IPS DF 4.7 (cell line): Measurements from ENCODE around the gene STAC2.
"Not testable (repeated sequence)": the region's sequence is repeated elsewhere in the genome, so short reads cannot be mapped to it uniquely, and the experiment has no call there.

Source experiments
- DNase-seq: peaks from one replicate; pipeline ENCODE4 v3.0.0-alpha.2; 2013; ENCODE audit warnings: low spot score; ENCODE audit errors: extremely low read depth

Gene STAC2

DNA sequence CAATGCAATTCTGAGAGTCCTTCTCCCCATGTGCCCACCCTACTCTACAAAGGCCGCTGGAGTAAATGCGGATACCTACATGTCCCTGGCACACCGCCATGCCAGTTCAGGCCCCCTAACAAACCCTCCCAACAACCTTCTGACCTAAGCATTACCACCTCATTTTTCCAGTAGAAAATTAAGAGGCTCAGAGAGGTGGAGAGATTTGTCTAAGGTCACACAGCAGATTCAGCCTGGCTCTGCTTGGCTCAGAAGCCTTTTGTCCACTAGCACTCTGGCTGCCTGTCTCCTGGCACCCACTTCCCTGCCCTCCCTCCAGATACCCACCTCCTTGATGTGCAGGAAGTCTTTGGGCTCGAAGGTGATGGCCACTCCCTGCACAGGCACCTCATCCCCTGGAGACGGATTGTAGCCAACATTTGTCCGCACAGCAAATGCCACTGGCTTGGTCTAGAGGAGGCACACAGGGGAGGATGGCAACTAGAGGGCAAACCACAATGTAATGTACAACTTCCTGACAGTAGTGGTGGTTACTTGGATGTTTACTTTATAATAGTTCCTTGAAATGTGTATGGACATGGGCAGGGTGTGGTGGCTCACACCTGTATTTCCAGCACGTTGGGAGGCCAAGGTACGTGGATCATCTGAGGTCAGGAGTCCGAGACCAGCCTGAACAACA is 38.5 kb downstream of the STAC2 start:
- DNase-seq: no peak

DNA sequence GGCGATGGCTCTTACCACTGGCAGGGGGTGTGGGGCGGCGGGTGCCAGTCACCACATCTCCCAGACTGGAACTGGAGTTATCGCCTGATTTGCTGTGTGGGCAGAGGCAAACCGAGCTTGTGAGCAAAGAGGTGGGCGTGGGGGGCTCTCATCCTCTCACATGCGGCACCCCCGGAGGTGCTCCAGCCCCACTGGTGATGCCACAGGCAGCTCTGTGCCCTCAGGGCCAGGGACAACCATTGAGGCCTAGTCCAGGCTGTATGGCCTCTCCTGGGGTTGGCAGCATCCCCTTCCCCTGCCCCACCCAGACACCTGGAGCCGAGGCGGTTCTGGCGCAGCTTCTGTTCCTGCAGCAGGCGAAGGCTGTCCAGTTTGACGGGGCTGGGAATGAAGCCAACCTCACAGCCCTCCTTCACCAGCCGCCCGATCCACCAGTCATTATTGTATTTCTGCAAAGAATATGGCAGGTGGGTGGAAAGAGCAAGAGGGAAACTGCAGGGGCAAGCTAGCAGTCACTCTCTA is 39.2 kb downstream of the STAC2 start:
- DNase-seq: no peak

DNA sequence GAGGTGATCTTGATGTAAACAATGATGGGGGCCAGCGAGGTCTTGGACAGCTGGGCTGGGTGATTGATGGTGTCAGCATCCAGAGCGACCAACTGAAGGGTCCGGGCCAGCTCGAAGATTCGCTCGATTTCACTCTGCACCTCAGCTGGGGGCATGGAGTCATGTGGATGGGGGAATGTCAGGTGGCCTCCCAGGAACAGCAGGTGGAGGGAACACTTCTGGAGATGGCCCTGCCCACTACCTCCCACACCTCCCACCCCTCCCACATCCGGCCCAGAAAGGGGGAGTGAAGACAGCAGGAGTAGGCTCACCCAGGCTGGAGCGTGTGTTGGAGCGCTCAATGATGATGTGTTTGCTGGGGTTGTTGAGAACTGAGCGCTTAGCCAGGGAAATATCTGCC is 42.0 kb downstream of the STAC2 start:
- no peak for DNase-seq

DNA sequence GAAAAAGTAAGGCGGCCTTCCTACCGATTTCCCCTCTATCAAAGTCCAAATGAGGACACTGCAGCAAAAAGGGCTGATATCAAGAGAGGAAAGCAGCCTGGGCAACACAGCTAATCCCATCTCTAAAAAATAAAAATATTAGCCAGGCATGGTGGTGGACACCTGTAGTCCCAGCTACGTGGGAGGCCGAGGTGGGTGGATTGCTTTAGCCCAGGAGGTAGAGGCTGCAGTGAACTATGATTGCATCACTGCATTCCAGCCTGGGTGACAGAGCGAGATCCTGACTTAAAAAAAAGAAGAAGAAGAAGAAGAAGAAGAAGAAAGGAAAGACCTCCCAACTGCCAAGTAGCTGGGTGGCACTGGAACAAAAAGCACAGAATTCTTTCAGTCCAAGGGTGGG is 42.7 kb downstream of the STAC2 start:
- DNase-seq: no peak

DNA sequence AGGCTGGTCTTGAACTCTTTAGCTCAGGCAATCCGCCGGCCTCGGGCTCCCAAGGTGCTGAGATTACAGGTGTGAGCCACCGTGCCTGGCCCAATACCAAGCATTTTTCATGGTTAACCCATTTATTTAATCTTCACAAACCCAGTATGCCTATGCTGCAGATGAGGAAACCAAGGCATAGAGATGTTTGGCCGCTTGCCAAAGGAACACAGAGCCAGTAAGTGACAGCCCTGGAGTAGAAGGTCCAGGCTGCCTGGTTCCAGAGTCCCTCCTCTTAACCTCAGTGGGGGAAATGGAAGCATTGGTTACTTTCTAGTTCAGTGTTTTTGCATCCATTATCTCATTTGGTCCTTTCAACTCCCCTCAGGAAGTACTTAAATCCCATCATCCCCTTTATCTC is 44.4 kb downstream of the STAC2 start:
- no peak for DNase-seq

DNA sequence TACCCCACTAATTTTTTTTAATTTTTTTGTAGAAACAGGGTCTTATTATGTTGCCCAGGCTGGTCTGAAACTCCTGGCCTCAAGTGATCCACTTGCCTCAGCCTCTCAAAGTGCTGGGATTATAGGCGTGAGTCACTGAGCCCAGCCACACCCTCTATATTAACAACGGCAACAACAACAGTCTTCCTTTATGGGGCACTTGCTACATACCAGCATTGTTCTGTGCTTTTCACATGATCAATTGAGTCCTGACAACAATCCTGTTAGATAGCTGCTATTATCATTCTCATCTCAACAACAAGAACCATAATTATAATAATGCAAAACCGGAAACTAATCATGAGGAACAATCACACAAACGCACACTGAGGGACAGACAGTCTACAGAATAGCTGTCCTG is 47.2 kb downstream of the STAC2 start:
- DNase-seq: no peak

DNA sequence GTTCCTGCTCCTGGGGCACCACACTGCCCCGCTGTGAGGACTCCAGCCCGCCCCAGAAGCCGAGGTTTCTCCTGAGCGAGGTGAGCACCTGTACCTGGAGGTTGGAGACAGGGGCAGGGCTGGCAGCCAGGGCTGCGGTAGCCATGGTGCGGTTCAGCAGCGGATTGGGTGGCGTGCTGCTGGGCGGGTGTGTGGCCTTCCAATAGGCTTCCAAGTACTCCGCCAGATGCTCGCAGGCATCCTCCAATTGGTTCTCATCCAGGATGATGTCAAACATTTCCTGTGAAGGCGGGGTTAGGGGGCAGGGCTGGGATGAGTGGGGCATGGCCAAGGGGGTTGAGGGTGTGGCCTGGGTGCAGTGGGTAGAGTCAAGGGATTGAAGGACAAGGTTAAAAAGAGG is 48.5 kb downstream of the STAC2 start:
- no peak for DNase-seq

DNA sequence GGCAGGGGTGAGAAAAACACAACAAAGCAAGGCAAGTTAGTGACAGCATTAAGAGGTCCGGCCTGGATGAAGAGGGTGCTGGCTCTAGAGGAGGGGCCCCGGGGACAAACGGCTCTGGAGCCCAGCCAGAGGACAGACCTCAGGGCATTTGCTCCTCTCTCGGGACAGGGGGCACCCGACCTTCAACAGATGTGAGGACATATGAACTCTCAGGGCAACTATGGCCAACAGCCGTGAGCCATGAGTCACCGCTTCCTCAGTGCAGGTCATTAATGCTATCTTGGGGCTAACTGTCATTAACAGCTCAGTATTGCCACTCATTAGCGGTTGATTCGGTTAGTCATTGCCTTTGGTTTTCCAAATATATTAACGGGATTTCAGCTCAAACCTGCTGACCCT is 50.1 kb downstream of the STAC2 start:
- no peak for DNase-seq

DNA sequence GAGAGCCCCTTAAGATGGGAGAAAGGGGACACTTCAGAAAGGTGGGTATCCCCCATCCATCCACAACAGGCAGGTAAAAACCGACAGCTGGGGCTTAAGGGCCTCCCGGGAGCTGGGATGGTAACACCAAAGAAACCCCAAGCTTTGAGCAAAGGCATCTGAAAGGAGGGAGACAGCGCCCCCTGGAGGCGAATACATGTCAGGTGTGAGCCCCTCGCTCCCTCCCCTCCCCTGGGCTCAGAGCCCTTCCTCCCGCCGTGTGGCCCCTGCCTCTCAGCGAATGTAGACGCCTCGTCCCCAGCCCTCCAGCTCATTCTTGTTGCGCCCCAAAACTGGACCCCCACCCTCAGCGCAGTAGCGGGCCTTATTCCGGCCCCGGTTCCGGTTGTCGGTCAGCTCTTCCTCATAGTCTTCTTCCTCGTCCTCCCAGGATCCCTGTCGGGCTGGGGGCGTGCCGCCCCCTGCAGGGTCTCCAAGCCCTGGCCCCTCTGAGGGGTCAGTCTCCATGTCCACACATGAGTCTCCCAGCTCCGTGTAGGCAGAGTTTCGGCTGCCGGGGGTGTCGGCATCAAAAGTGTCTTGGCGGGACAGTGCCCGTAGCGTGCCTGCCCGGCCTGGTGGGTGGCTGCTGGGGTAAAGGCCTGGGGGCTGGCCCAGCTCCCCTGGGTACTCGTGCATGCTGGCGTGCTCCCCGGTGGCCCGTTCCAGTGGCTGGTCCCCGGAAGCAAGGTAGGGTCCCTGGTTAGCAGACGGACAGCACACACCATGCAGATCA is 50.6 kb downstream of the STAC2 start:
- no peak for DNase-seq

DNA sequence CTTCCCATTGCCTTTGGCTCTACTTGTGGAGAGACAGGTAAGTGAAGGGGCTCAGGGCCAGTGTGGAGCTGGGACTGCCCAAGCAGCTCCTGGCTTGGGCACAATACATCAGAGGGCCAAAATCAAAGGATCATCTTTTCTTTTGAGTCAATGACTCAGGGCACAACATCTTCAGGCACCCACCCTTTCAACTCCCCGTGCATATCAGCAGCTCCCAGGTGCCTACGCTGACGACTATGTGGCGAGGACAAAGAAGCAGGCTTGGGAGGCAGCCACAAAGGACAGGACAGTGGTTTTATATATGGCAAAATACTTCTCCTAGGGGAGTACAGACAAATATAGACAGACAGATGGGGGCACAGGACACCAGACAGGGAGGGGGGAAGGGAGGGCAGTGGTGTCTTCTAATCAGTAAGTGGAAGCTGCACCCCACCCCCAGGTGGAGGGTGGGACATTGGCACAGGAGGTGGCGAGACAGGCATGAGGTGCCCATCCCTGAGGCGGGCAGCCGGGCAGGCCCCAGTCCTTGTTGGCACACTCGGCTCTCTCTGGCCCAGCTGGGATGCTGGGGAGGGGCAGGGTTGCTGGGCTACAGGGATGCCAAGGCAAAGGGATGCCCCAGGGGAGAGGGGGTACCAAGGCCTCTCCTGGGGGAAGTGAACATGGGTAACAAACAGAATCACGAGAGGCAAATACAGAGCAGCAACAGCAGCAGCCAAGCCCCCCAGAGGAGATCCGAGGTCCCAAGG is 52.0 kb downstream of the STAC2 start:
- DNase-seq: no peak

DNA sequence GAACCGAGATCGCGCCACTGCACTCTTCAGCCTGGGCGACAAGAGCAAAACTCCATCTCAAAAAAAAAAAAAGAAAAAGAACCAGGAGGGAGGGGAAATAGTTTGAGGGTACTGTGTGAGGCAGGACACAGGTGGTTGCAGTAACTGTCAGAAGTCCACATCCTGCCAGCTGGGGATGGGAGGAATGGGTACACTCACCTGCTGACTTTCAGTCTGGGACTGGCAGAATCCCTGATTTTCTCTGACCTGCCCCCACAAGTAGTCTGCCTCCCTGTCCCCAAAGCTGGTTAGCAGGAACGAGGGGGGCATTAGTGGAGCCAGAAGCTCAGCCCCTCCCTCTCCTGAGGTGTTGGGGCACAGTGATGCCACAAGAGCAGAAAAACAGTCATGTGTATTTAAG is 52.7 kb downstream of the STAC2 start:
- DNase-seq: no peak

DNA sequence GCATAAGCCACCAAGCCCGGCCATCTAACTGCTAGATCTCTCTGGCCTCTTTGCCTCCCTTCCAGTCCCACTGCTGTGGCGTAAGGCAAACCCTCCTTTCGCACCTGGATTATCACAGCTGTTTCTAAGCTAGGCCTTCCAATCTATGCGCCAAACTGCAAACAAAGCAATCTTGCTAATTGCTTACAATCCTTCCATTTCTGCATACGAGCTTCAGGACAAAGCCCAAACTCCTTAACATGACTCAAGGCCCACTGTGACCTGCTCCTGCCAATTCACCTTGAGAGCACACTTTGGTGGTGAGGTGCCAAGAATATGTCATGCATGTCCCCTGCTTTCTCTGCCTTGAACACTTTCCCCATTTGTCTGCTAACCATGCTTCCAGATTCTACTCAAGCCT is 53.8 kb downstream of the STAC2 start:
- DNase-seq: no peak

DNA sequence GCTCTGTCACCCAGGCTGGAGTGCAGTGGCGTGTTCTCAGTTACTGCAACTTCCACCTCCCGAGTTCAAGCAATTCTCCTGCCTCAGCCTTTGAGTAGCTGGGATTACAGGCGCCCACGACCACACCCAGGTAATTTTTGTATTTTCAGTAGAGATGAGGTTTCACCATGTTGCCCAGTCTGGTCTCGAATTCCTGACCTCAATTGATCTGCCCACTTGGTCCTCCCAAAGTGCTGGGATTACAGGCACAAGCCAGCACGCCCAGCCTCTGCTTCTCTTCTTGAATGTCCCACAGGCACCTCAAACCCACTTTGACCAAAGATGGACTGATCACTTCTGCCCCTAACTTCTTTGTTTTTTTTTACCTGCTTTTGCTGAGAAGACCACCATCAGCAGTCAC is 55.2 kb downstream of the STAC2 start:
- no peak for DNase-seq

DNA sequence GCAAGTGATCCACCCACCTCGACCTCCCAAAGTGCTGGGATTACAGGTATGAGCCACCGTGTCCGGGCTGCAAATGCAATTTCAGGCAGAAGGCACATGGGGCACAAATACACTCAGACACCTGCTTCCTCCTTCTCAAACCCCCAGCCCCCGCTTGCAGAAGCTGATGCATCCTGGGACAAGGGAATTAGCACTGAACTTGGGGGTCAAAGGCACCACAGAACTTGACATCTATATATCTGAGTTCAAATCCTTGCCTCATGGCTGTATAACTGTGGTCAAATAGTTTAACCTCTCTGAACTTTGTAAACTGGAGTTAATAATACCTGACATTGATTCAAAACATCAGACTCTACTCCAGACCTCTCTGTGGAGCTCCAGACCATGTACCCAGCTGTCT is 55.6 kb downstream of the STAC2 start:
- no peak for DNase-seq

DNA sequence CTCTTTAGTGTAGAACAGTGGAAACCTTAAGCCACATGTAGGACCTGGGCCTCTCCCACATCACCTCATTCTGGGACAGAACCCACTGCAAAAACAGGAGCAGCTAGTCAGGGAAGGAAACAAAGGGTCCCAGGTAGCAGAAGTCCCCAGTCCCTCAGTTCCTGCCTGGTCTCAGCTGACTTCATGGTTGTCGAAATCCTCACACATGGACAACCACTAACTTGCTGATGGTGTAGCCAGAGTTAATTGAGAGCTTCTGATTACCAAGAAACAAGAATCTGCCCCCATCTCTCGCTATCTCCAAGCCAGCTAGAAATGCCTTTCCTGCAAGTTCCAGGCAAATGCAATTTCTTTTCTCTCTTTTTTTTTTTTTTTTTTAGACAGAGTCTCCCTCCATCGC is 56.2 kb downstream of the STAC2 start:
- no peak for DNase-seq

DNA sequence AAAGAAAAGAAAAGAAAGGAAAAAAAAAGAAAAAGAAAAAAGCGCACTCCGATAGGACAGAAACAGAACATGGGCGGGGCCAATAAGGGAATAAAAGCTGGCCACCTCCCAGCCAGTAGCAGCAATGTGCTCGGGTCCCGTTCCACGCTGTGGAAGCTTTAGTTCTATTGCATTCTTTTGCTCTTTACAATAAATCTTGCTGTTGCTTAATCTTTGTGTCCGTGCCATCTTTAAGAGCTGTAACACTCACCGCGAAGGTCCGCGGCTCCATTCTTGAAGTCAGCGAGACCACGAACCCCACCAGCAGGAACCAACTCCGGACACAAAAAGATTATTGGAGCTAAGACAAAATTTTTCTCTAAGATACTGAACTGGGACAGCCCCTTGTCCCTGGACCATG is 56.6 kb downstream of the STAC2 start:
- DNase-seq: no peak

DNA sequence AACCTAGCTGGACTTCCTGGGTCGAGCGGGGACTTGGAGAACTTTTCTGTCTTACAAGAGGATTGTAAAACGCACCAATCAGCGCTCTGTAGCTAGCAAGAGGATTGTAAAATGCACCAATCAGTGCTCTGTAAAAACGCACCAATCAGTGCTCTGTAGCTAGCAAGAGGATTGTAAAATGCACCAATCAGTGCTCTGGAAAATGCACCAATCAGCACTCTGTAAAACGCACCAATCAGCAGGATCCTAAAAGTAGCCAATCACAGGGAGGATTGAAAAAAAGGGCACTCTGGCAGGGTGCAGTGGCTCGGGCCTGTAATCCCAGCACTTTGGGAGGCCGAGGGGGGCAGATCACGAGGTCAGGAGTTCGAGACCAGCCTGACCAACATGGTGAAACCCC is 57.2 kb downstream of the STAC2 start:
- DNase-seq: not testable (repeated sequence)

DNA sequence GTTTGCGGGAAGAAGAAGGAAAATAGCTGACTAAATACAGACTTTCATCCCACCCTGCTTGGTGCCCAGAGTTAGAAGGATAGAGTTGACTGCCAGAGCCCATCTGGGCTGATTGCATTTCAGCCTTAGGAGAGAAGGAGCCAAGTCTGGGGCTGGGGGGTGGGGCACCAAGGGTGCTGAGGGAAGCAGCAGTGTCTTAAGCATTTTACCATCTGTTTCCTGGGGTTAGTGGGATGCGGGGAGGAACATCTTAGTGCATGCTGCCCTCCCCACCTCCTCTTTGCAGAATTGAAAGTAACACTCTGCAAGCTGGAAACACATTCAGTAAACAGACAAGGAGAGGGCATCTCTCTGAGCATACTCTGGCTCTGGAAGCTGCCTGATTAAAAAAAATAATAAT is 58.3 kb downstream of the STAC2 start:
- no peak for DNase-seq

DNA sequence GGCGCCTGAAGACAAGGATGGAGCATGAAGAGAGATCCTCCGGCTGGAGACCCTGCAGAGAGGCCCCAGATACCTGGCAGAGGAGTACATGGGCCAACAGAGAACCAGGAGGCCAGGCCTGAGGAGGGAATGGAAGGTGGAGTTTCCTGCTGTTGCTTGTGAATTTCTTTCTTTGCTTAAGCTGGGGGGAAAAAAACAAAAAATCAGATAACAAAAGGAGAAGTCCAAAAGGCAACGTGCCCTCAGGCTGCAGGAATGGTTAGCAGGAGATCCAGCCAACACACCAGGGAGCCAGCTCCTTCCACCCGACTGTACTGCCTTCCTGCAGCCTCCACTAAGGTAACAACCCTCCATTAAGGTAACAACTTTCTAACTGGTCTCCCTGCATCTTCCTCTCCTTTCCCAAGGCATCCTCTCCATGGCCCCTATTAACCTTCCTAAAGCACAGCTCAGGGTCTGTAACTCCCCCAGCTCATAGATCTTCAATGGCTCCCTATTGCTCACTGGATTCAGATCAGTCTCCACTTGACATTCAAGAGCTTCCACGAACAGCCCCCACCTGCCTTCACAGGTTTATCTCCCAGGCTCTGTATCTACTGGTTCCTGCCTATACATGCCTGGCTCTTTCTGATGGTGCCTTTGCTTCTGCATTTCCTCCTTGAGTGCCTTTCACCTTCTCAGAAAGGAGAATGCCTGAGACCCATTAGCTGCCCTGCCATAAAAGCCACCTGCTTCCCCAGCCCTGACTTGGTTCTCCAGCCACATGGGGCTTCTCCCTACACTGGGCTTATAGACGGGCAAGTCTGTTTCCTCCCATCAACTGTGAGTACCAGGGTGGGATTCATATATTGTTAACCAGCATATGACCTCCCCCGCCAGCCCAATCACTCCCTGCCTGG is 59.1 kb downstream of the STAC2 start:
- DNase-seq: no peak

DNA sequence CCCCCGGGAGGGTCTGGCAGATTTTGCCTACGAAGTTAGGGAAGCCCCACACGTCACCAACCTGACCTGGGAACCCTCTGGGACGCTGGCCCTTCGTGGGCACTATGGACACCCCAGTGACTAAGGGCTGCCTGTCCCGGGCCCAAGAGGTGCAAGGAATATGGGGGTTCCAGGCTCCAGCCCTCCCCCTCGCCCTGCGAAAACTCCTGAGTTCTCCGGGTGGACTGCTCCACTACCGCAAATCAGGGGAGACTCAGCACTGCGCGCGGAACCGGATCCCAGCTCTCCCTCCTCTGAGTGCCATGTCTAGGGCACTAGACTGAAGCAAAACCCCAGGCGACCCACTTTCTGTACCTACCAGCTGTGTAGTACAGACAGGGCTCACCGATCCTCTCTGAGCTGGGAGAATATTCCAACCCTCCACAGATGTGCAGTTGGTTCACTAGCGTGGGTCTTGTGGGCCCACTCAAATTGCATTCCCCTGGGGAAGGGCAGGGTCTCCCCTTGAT is 59.9 kb downstream of the STAC2 start, which contains the start of gene ARL5C:
TSS of gene ARL5C (minus strand) at position 321 of the 509 bp plus-strand sequence. CDS start 401 bp downstream, outside the sequence.
- no peak for DNase-seq
